SU-DHL-6 (cell line): ENCODE data around the gene SCN8A.

ENCODE experiments used
- H2AFZ ChIP-seq: fragments of 200-600 bp; sonication (generic); 2 replicates; pipeline ENCODE4 v1.6.1; 2014; ENCODE audit warnings: low read depth, mild to moderate bottlenecking, moderate library complexity, mixed read lengths, antibody characterized with exemption, low read length; ENCODE audit not compliant: severe bottlenecking
- H3F3A ChIP-seq: fragments of 200-600 bp; shearing (Covaris generic); 2 replicates; pipeline ENCODE4 v1.6.0; 2016; ENCODE audit warnings: antibody characterized with exemption, mild to moderate bottlenecking; ENCODE audit not compliant: insufficient read depth
- H3K27ac ChIP-seq: fragments of 200-600 bp; sonication (generic); 2 replicates; pipeline ENCODE4 v1.5.1; 2016; ENCODE audit warnings: low read depth, mild to moderate bottlenecking, low read length, moderate library complexity, mixed read lengths
- H3K27me3 ChIP-seq: fragments of 200-600 bp; sonication (generic), shearing (Covaris generic); 2 replicates; pipeline ENCODE4 v1.6.0; 2014; ENCODE audit warnings: mild to moderate bottlenecking, low read length
- H3K36me3 ChIP-seq: fragments of 200-600 bp; sonication (generic); 2 replicates; pipeline ENCODE4 v1.6.1; 2014; ENCODE audit warnings: mild to moderate bottlenecking, low read length, mixed read lengths
- H3K4me2 ChIP-seq: fragments of 300-600, 200-600 bp; shearing (Covaris generic), sonication (generic); 2 replicates; pipeline ENCODE4 v1.6.0; 2014; ENCODE audit warnings: low read length, low read depth, mild to moderate bottlenecking; ENCODE audit not compliant: poor library complexity, severe bottlenecking
- H3K4me3 ChIP-seq: fragments of 200-600 bp; sonication (generic); 2 replicates; pipeline ENCODE4 v1.5.1; 2014; ENCODE audit warnings: antibody characterized with exemption, low read length, mild to moderate bottlenecking, mixed read lengths; ENCODE audit not compliant: insufficient read depth, poor library complexity, severe bottlenecking
- H3K79me2 ChIP-seq: fragments of 200-600 bp; sonication (generic); 2 replicates; pipeline ENCODE4 v1.6.1; 2014; ENCODE audit warnings: mild to moderate bottlenecking, low read length, moderate library complexity; ENCODE audit not compliant: insufficient read depth
- H3K9ac ChIP-seq: fragments of 200-600 bp; sonication (generic); 2 replicates; pipeline ENCODE4 v1.7.0; 2014; ENCODE audit warnings: mild to moderate bottlenecking, low read length
- H3K9me2 ChIP-seq: fragments of 200-600 bp; sonication (generic); replicated peaks from 2 replicates; pipeline ENCODE4 v1.6.1; 2014; ENCODE audit warnings: low read length; ENCODE audit not compliant: insufficient read depth
- H3K9me3 ChIP-seq: fragments of 200-600 bp; sonication (generic); 2 replicates; pipeline ENCODE4 v1.6.1; 2014; ENCODE audit warnings: low read length, mixed read lengths; ENCODE audit not compliant: insufficient read depth
- H4K20me1 ChIP-seq: fragments of 200-600 bp; sonication (generic); 2 replicates; pipeline ENCODE4 v1.6.1; 2014; ENCODE audit warnings: low read depth, mild to moderate bottlenecking, antibody characterized with exemption, low read length, moderate library complexity, mixed read lengths
- CTCF ChIP-seq: fragments of 200-600 bp; sonication (generic); IDR thresholded peaks from one replicate; pipeline ENCODE4 v1.5.1; 2017; ENCODE audit warnings: antibody characterized with exemption, mild to moderate bottlenecking, low read length, moderate library complexity; ENCODE audit not compliant: insufficient read depth, poor library complexity, severe bottlenecking
- EZH2phosphoT487 ChIP-seq: fragments of 200-600 bp; sonication (generic), shearing (Covaris generic); conservative IDR thresholded peaks from 2 replicates; pipeline ENCODE4 v1.6.1; 2018; ENCODE audit warnings: mild to moderate bottlenecking, antibody characterized with exemption, low read length, moderate library complexity, mixed read lengths

SCN8A gene

GRCh38 chr12:51620448-51620847 lies 29.4 kb downstream of the SCN8A start:
- no peak overlapping the region for H3K4me2 ChIP-seq
- H3K4me3 ChIP-seq = no peak overlapping the region
- TF ChIP-seq EZH2phosphoT487 (no peak), CTCF (no peak)
- no peaks in the 10 kb centered on the region for H4K20me1 ChIP-seq
- H3K27ac ChIP-seq = no peak overlapping the region
- no peak overlapping the region for H2AFZ ChIP-seq
- H3F3A ChIP-seq = no peaks in the 10 kb centered on the region
- H3K9ac ChIP-seq = no peak overlapping the region
- no peaks in the 10 kb centered on the region for H3K27me3 ChIP-seq
- H3K79me2 ChIP-seq = no peaks in the 10 kb centered on the region
- no peaks in the 10 kb centered on the region for H3K9me3 ChIP-seq
- H3K9me2 ChIP-seq = no peaks in the 10 kb centered on the region
- no peaks in the 10 kb centered on the region for H3K36me3 ChIP-seq

GRCh38 chr12:51621156-51621922 lies 30.3 kb downstream of the SCN8A start:
- no peak overlapping the region for H3K4me3 ChIP-seq
- no peaks in the 10 kb centered on the region for H3K79me2 ChIP-seq
- H3F3A ChIP-seq = no peaks in the 10 kb centered on the region
- H3K27ac ChIP-seq = no peak overlapping the region
- H3K4me2 ChIP-seq = no peak overlapping the region
- H3K36me3 ChIP-seq = no peaks in the 10 kb centered on the region
- H2AFZ ChIP-seq = no peak overlapping the region
- H3K9ac ChIP-seq = no peak overlapping the region
- H3K9me2 ChIP-seq = no peaks in the 10 kb centered on the region
- no peak for TF ChIP-seq EZH2phosphoT487
- no peak for TF ChIP-seq CTCF
- H3K9me3 ChIP-seq = no peaks in the 10 kb centered on the region
- H3K27me3 ChIP-seq = no peaks in the 10 kb centered on the region
- no peaks in the 10 kb centered on the region for H4K20me1 ChIP-seq

GRCh38 chr12:51622564-51622963 lies 31.5 kb downstream of the SCN8A start:
- Histone ChIP-seq H3K4me3 (no peak overlapping the region), H3K79me2 (no peaks in the 10 kb centered on the region), H3K27me3 (no peaks in the 10 kb centered on the region), H2AFZ (no peak overlapping the region), H3K9me2 (no peaks in the 10 kb centered on the region), H3K9ac (no peak overlapping the region), H4K20me1 (no peaks in the 10 kb centered on the region), H3F3A (no peaks in the 10 kb centered on the region), H3K27ac (no peak overlapping the region), H3K9me3 (no peaks in the 10 kb centered on the region), H3K4me2 (no peak overlapping the region), H3K36me3 (no peaks in the 10 kb centered on the region)
- TF ChIP-seq EZH2phosphoT487 (no peak), CTCF (no peak)
